GM10248 (cell line): Measurements from ENCODE around the gene PFN2.

Experiments
- CTCF ChIA-PET: fragments of 300-600 bp; sonication (Branson Sonifier 250); formaldehyde crosslinking; extraction: SDS; loops from one replicate; lab custom pipeline; 2021; ENCODE audit warnings: antibody characterized with exemption; lab: Yijun Ruan, JAX
- POLR2A ChIA-PET: fragments of 350-650 bp; sonication (Branson Sonifier 250); formaldehyde crosslinking; extraction: SDS; loops from one replicate; lab custom pipeline; 2020; ENCODE audit warnings: antibody characterized with exemption; lab: Yijun Ruan, JAX
- DNase-seq: peaks from one replicate; pipeline ENCODE4 v3.0.0; 2012; ENCODE audit errors: extremely low spot score
- CTCF ChIP-seq: IDR thresholded peaks from 2 replicates; pipeline ENCODE4 v1.5.1; 2012; ENCODE audit warnings: mild to moderate bottlenecking, low read depth; ENCODE audit errors: extremely low read depth, missing control alignments, control extremely low read depth

PFN2 gene

GRCh38 chr3:149934524-149934923 lies 36.2 kb downstream of the PFN2 start:
- no peak for DNase-seq
- TF ChIP-seq CTCF, result no peak
- POLR2A ChIA-PET, result no interaction called here

GRCh38 chr3:149933858-149934257 lies 36.8 kb downstream of the PFN2 start:
- CTCF ChIA-PET, result no interaction called here
- no peak for TF ChIP-seq CTCF
- DNase-seq, result no peak
- POLR2A ChIA-PET, result no interaction called here

More at GRCh38 chr3:149934524-149934923, 36.2 kb downstream of the PFN2 start:
- CTCF ChIA-PET, result interaction anchor here (3.4 kb wide), 1 partner anchor 286 kb away, joined by 15 read pairs; no protein-coding TSS in a partner anchor

- no peak for TF ChIP-seq CTCF
- DNase-seq, result no peak
- CTCF ChIA-PET, result interaction anchor here (0.7 to 0.9 kb wide), 2 partner anchors 14 to 51 kb away, joined by 3 read pairs; no protein-coding TSS in a partner anchor
- POLR2A ChIA-PET, result no interaction called here
Measured at GRCh38 chr3:149933008-149933407, 37.7 kb downstream of the PFN2 start.

GRCh38 chr3:149920119-149920518 lies 50.6 kb downstream of the PFN2 start:
- DNase-seq, result no peak
- TF ChIP-seq CTCF, result no peak
- ChIA-PET POLR2A (no interaction called here), CTCF (interaction anchor here (1.0 to 1.4 kb wide), 3 partner anchors 10 to 33 kb away, joined by 3 to 5 read pairs (median 3); no protein-coding TSS in a partner anchor)

GRCh38 chr3:149919509-149919908 lies 51.2 kb downstream of the PFN2 start:
- TF ChIP-seq CTCF, result no peak
- POLR2A ChIA-PET, result no interaction called here
- CTCF ChIA-PET, result interaction anchor here (1.0 to 1.4 kb wide), 3 partner anchors 9 to 34 kb away, joined by 3 to 5 read pairs (median 3); no protein-coding TSS in a partner anchor
- DNase-seq, result no peak

- TF ChIP-seq CTCF, result no peak
- CTCF ChIA-PET, result interaction anchor here (0.9 to 1.3 kb wide), 3 partner anchors 11 to 41 kb away, joined by 3 to 4 read pairs (median 3); no protein-coding TSS in a partner anchor
- POLR2A ChIA-PET, result no interaction called here
- DNase-seq, result no peak
Measured at GRCh38 chr3:149917124-149917667, 53.5 kb downstream of the PFN2 start.
